ENCODE data around the gene STAT4.

DNA sequence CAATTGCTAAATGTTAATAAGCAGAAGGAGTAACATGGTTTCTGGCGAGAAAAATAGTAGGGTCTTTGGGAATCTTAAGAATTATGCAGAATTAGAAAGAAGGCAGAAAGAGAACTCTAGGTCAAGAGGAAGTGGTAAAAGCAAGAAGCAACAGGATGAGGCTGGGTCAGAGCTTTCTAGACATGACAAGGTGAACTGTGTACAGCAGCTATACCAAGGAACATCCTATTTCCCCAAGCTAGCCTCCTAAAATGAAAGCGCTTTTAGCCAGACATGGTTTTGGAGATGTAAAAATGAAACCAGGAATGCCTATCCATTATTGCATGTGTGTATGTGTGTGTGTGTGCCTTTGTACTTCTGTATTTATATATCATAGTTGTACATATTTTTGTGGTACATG is 94.6 kb downstream of the STAT4 start:
- TF ChIP-seq ZNF292 (tag by site-specific recombination; IDR thresholded peaks at IDR 0.05; ENCODE audit: borderline replicate concordance, low read depth): no peak
- TF ChIP-seq, protein P1, sequence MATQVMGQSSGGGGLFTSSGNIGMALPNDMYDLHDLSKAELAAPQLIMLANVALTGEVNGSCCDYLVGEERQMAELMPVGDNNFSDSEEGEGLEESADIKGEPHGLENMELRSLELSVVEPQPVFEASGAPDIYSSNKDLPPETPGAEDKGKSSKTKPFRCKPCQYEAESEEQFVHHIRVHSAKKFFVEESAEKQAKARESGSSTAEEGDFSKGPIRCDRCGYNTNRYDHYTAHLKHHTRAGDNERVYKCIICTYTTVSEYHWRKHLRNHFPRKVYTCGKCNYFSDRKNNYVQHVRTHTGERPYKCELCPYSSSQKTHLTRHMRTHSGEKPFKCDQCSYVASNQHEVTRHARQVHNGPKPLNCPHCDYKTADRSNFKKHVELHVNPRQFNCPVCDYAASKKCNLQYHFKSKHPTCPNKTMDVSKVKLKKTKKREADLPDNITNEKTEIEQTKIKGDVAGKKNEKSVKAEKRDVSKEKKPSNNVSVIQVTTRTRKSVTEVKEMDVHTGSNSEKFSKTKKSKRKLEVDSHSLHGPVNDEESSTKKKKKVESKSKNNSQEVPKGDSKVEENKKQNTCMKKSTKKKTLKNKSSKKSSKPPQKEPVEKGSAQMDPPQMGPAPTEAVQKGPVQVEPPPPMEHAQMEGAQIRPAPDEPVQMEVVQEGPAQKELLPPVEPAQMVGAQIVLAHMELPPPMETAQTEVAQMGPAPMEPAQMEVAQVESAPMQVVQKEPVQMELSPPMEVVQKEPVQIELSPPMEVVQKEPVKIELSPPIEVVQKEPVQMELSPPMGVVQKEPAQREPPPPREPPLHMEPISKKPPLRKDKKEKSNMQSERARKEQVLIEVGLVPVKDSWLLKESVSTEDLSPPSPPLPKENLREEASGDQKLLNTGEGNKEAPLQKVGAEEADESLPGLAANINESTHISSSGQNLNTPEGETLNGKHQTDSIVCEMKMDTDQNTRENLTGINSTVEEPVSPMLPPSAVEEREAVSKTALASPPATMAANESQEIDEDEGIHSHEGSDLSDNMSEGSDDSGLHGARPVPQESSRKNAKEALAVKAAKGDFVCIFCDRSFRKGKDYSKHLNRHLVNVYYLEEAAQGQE (tag by site-specific recombination; IDR thresholded peaks at IDR 0.05): no peak
- no peak for TF ChIP-seq ZNF544 (tag by site-specific recombination; IDR thresholded peaks at IDR 0.05)
- TF ChIP-seq, protein P2, sequence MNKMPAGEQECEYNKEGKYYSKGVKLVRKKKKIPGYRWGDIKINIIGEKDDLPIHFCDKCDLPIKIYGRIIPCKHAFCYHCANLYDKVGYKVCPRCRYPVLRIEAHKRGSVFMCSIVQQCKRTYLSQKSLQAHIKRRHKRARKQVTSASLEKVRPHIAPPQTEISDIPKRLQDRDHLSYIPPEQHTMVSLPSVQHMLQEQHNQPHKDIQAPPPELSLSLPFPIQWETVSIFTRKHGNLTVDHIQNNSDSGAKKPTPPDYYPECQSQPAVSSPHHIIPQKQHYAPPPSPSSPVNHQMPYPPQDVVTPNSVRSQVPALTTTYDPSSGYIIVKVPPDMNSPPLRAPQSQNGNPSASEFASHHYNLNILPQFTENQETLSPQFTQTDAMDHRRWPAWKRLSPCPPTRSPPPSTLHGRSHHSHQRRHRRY (tag by site-specific recombination; IDR thresholded peaks at IDR 0.05): no peak

Measured in HEK293 (cell line).